ENCODE data around the gene SMIM43.

Gene SMIM43

GRCh38 chr4:121764702-121765367, at the start of gene SMIM43:
Gene SMIM43 (minus strand): TSS chr4:121765164. CDS start chr4:121765105, 59 bp downstream.
- no peak for TF ChIP-seq CTCF (IDR thresholded peaks at IDR 0.05)
- no peak within 1 kb of the TSS for H3K27ac ChIP-seq
- DNase-seq (ENCODE audit: low spot score) = no peak
- H3K4me3 ChIP-seq = peak within 1 kb of the TSS; percentile 66

- no peak overlapping the region for H3K4me3 ChIP-seq
- H3K27ac ChIP-seq = no peak overlapping the region
- no peak for TF ChIP-seq CTCF (IDR thresholded peaks at IDR 0.05)
- no peak for DNase-seq (ENCODE audit: low spot score)
Measured at GRCh38 chr4:121814756-121815155, 49.8 kb upstream of the SMIM43 start.

GRCh38 chr4:121811122-121811521, 46.2 kb upstream of the SMIM43 start:
- H3K27ac ChIP-seq = no peak overlapping the region
- no peak for DNase-seq (ENCODE audit: low spot score)
- H3K4me3 ChIP-seq = no peak overlapping the region
- no peak for TF ChIP-seq CTCF (IDR thresholded peaks at IDR 0.05)

GRCh38 chr4:121806411-121806810, 41.4 kb upstream of the SMIM43 start:
- H3K4me3 ChIP-seq = no peak overlapping the region
- no peak for DNase-seq (ENCODE audit: low spot score)
- no peak overlapping the region for H3K27ac ChIP-seq
- no peak for TF ChIP-seq CTCF (IDR thresholded peaks at IDR 0.05)

GRCh38 chr4:121801715-121802075, 36.7 kb upstream of the SMIM43 start:
- no peak for TF ChIP-seq CTCF (IDR thresholded peaks at IDR 0.05)
- Histone ChIP-seq H3K27ac (peak overlapping the region; percentile 77 to 94), H3K4me3 (peak overlapping the region; percentile 94)
- no peak for DNase-seq (ENCODE audit: low spot score)

GRCh38 chr4:121800961-121801714, 36.2 kb upstream of the SMIM43 start, which contains the start of gene EXOSC9:
Gene EXOSC9 (plus strand): TSS chr4:121801323. CDS start chr4:121801425, 102 bp downstream.
- Histone ChIP-seq H3K27ac (peak within 1 kb of the TSS; percentile 77 to 94), H3K4me3 (peak within 1 kb of the TSS; percentile 94)
- peak; percentile 91 for DNase-seq (ENCODE audit: low spot score)
- TF ChIP-seq CTCF (IDR thresholded peaks at IDR 0.05) = no peak

- no peak for DNase-seq (ENCODE audit: low spot score)
- no peak for TF ChIP-seq CTCF (IDR thresholded peaks at IDR 0.05)
- H3K4me3 ChIP-seq = peak overlapping the region; percentile 94
- H3K27ac ChIP-seq = peak overlapping the region; percentile 77 to 94
Measured at GRCh38 chr4:121800638-121800960, 35.6 kb upstream of the SMIM43 start.
